ENCODE measurements around the gene RPL22. TPM values are rescaled to one million over a fixed set of nuclear protein-coding genes. Genes with fewer than 3 reads are reported as not detected.

Gene RPL22
- total and polyA plus RNA-seq, 2 of the 13 experiments (the other 11 are each of a cell fraction or from before 2014, with no cell fraction given) = 214 to 545 TPM

GRCh38 chr1:6205849-6206519 lies 6.6 kb upstream of the RPL22 start, which contains the start of gene RNF207 (continued):
- peak; percentile 93 for TF ChIP-seq ARID4A (CRISPR knock-in tag; IDR thresholded peaks at IDR 0.05; ENCODE audit: borderline replicate concordance)
- TF ChIP-seq ZBTB33 (CRISPR knock-in tag; IDR thresholded peaks at IDR 0.05) = no peak
- no peak for TF ChIP-seq ZNF841 (CRISPR knock-in tag; IDR thresholded peaks at IDR 0.05; ENCODE audit: borderline replicate concordance)
- TF ChIP-seq ZNF160 (CRISPR knock-in tag; IDR thresholded peaks at IDR 0.05) = peak; percentile 90
- TF ChIP-seq POLR2AphosphoS2 (IDR thresholded peaks at IDR 0.05; ENCODE audit: low read depth, low read length) = no peak
- TF ChIP-seq ZNF12 (CRISPR knock-in tag; IDR thresholded peaks at IDR 0.05) = 0 out of 2 replicates have a peak, but pooled peaks have one; percentile 29
- peak; percentile 93 for TF ChIP-seq PHF8 (CRISPR knock-in tag; IDR thresholded peaks at IDR 0.05)
- peak; percentile 69 for TF ChIP-seq SAP130 (CRISPR knock-in tag; IDR thresholded peaks at IDR 0.05; ENCODE audit: low read depth)
- TF ChIP-seq PLSCR1 (CRISPR knock-in tag; IDR thresholded peaks at IDR 0.05; ENCODE audit: borderline replicate concordance) = no peak
- TF ChIP-seq ZNF83 (CRISPR knock-in tag; IDR thresholded peaks at IDR 0.05; ENCODE audit: borderline replicate concordance) = no peak; the same call in 1 of the 2 replicates
- no peak; the same call in none of the 2 replicates for TF ChIP-seq GATA4 (IDR thresholded peaks at IDR 0.05; ENCODE audit: borderline replicate concordance, low read depth)
- no peak for TF ChIP-seq ATF4 (CRISPR knock-in tag; IDR thresholded peaks at IDR 0.05)
- no peak; the same call in 1 of the 2 replicates for TF ChIP-seq KDM3A (CRISPR knock-in tag; IDR thresholded peaks at IDR 0.05; ENCODE audit: low read depth)
- no peak for TF ChIP-seq NFYC (CRISPR knock-in tag; IDR thresholded peaks at IDR 0.05)
